Adipocyte (in vitro differentiated cells): ENCODE data around the gene TCERG1.

Experiments
- DNase-seq: peaks from one replicate; pipeline ENCODE4 v3.0.0-alpha.2; 2015; ENCODE audit warnings: low read depth
- H3K27me3 ChIP-seq: replicated peaks from 2 replicates; pipeline ENCODE4 v1.7.0; 2013; ENCODE audit warnings: mild to moderate bottlenecking, low read length, moderate library complexity; ENCODE audit not compliant: control insufficient read depth, insufficient read depth
- H3K36me3 ChIP-seq: 2 replicates; pipeline ENCODE4 v1.7.0; 2013; ENCODE audit warnings: low read length, mild to moderate bottlenecking, moderate library complexity; ENCODE audit not compliant: control insufficient read depth, insufficient read depth, severe bottlenecking
- H3K4me1 ChIP-seq: 2 replicates; pipeline ENCODE4 v1.7.0; 2013; ENCODE audit warnings: mild to moderate bottlenecking, low read length, moderate library complexity; ENCODE audit not compliant: control insufficient read depth, insufficient read depth
- H3K4me3 ChIP-seq: 2 replicates; pipeline ENCODE4 v1.7.0; 2013; ENCODE audit warnings: mild to moderate bottlenecking, low read length, moderate library complexity
- H3K9ac ChIP-seq: 2 replicates; pipeline ENCODE4 v1.7.0; 2013; ENCODE audit warnings: mild to moderate bottlenecking, low read length, moderate library complexity
- H3K9me3 ChIP-seq: 2 replicates; pipeline ENCODE4 v1.7.0; 2013; ENCODE audit warnings: mild to moderate bottlenecking, low read length, moderate library complexity; ENCODE audit not compliant: control insufficient read depth

TCERG1 gene

DNA sequence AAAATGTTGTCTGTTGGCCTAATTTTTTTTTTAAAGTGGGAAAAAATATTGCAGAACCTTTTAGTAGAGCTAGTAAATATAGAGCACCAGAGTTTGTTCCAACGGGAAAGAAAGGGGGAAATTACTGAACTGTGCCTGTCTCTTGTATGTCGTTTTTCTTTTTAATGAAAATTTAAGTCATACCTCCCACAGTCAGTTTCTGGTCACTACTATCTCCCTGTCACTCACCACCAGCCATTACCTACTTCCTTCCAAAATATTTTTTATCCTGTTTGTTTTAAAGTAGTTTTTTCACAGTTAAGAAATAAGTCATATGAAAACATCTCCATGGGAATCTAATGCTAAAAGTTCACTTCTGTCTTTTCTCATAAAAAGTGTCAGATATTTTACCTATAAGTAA, 47.5 kb downstream of the TCERG1 start:
- H3K27me3 ChIP-seq: no peaks in the 10 kb centered on the region
- no peak for DNase-seq
- peaks cover 54% of the 10 kb centered on the region for H3K36me3 ChIP-seq
- H3K4me1 ChIP-seq: no peaks in the 10 kb centered on the region
- no peaks in the 10 kb centered on the region for H3K9me3 ChIP-seq
- H3K9ac ChIP-seq: no peak overlapping the region
- no peak overlapping the region for H3K4me3 ChIP-seq

DNA sequence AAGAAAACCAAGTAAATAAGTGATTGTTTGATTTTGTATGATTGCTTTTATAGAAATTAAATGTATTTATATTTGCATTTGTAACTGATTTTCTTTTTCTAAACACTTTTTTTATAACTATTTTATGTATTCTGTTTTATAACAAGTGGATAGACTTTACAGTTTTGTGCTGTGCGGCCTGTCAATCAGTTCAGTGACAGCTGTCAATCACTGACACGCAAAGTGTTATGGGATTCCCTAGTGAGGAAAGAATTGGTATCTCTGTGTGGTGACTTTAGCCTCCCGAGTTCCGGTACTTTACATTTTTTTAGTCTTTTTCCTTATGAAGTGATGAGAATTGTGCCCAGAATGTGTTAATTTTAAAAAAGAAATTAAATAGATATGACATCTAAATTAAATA, 52.5 kb downstream of the TCERG1 start:
- Histone ChIP-seq H3K9ac (no peak overlapping the region), H3K36me3 (peaks cover 53% of the 10 kb centered on the region), H3K27me3 (no peaks in the 10 kb centered on the region), H3K9me3 (no peaks in the 10 kb centered on the region), H3K4me3 (no peak overlapping the region), H3K4me1 (no peaks in the 10 kb centered on the region)
- no peak for DNase-seq

DNA sequence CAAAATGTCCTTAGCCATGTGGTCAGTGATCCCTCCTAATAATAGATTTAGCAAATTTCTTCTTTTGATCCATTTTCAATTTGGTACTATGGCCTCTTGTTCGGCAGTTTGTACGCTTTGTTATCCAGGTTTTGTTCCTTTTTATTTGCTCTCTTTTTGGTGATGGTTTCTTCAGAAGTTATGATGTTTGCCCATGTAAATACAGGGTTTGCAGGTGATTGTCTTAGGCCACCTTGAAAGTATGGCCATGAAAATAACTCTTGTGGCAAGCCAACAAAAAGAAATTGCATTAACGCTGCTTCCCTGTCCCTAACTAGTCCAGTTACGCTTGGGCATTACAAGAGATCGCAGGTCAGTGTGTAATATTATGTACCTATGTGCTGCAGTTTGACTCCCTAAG, 60.3 kb downstream of the TCERG1 start:
- H3K4me1 ChIP-seq: no peaks in the 10 kb centered on the region
- H3K9me3 ChIP-seq: no peaks in the 10 kb centered on the region
- H3K4me3 ChIP-seq: no peak overlapping the region
- no peaks in the 10 kb centered on the region for H3K27me3 ChIP-seq
- DNase-seq: no peak
- peaks cover 90% of the 10 kb centered on the region for H3K36me3 ChIP-seq
- no peak overlapping the region for H3K9ac ChIP-seq

DNA sequence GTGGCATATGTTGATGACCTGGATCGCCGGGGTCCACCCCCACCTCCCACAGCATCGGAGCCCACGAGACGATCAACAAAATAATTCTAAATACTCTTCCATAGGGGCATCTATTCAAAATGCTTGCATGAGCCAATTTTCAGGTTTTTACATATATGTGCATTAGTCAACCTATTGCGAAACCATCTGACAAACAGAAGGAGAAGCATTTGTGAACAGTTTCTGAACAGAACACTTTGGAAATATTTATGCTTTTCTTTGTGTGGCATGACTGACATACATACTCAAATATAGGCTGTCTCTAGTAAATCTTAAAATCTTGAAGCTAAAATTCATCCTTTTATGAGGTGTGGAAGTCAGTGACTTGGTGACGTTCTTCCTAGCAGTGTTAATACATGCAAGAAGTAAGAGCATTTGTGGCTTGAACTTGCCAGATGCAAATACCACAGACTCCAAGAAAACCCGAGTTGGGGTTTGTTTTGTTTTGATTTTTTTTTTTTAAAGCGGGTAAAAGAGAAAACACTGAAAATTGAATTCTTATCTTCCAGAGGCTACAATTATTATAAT, 63.5 kb downstream of the TCERG1 start:
- DNase-seq: peak; percentile 83

DNA sequence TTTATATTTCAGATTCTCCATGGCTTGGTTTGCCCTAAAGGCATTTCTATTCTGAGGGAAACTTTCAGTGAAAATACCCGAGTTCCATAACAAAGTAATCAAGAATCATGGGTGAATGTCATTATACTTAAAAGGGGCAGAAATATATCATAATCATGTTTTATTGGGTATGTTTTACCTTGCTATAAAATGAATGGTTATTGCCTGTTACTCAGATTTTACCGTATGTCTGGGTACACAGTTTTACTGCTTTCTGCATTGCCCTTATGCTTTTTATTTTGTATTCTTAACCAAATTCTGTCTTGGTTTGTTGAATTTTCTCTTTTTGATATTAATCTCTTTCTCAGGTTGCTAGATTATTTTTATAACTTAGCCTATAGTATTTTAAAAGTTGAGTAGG, 66.3 kb downstream of the TCERG1 start:
- H3K4me1 ChIP-seq: peaks cover 3% of the 10 kb centered on the region
- H3K36me3 ChIP-seq: peaks cover 49% of the 10 kb centered on the region
- no peaks in the 10 kb centered on the region for H3K9me3 ChIP-seq
- no peak overlapping the region for H3K9ac ChIP-seq
- H3K4me3 ChIP-seq: no peak overlapping the region
- DNase-seq: no peak
- H3K27me3 ChIP-seq: no peaks in the 10 kb centered on the region

More for the DNA sequence above, 63.5 kb downstream of the TCERG1 start:
- Histone ChIP-seq H3K9me3 (no peaks in the 10 kb centered on the region), H3K4me3 (no peak overlapping the region), H3K4me1 (peaks cover 3% of the 10 kb centered on the region), H3K36me3 (peaks cover 77% of the 10 kb centered on the region), H3K9ac (no peak overlapping the region), H3K27me3 (no peaks in the 10 kb centered on the region)

DNA sequence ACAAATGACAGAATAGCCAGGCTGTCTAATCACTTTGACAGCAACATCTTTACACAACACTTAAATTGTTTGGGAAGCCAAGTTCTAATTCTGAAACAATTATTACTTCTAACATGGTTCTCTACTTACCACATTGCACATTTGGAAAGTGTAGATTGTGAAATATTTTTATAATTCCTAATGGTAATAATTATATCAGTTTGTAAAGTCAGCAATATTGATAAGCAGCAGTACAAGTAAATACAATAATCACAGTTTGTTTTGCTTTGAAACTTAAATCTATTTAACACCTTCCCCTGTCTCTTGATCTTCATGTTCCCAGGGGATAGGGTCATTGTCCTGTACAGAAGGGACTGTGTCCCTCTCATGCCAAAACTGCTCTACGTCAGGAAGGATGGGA, 67.4 kb downstream of the TCERG1 start:
- Histone ChIP-seq H3K4me3 (no peak overlapping the region), H3K9me3 (no peaks in the 10 kb centered on the region), H3K9ac (no peak overlapping the region)

DNA sequence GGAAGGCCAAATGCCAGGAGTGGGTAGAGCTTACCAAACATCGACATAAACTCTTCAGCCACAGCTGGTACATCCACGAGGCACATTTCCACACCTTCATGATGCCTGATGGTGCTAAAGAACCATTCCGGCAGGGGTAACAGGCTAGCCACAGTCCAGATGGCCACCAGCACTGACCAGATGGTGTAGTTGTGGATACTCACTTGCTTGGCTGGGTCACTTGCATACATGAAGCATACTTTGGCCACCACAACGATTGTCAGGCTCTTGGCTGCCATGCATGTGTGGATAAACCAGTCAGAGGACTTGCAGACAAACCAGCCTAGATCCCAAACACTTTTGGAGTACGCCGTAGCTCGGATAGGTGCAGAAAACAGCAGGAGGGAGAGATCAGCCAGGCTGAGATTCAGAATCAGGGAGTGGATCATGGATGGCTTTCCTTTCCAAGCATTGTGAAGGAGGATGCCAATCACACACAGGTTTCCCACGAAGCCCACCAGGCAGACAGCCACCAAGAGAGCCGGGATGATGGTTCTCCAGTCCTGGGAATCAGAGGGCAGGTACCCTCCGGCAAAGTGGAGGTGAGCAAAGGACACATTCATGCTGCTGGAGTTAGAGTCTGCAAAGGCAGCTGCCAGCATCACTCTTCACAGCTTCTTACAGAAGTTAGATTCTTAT, 68.5 kb downstream of the TCERG1 start:
- Histone ChIP-seq H3K36me3 (peaks cover 27% of the 10 kb centered on the region), H3K4me1 (peaks cover 3% of the 10 kb centered on the region), H3K4me3 (no peak overlapping the region), H3K9ac (no peak overlapping the region), H3K9me3 (no peaks in the 10 kb centered on the region), H3K27me3 (no peaks in the 10 kb centered on the region)
- DNase-seq: no peak

More for the DNA sequence above, 67.4 kb downstream of the TCERG1 start:
- Histone ChIP-seq H3K27me3 (no peaks in the 10 kb centered on the region), H3K36me3 (peaks cover 37% of the 10 kb centered on the region), H3K4me1 (peaks cover 3% of the 10 kb centered on the region)
- DNase-seq: no peak

DNA sequence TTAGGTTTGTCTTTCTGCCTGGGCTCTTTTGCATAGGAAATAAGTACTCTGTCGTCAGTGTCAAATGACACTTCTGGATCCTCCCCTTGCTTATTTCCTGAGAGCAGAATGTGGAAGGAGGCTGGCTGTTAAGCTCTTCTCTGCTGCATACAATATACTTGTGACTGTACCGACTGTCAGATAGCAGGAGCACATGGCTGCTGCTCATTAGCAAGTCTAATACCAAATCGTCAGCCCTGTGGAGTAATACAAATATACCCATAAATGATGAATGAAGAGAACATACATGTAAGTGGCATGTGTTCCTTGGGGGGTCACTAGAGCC, 69.0 kb downstream of the TCERG1 start, which contains the start of gene GPR151:
GPR151 (minus strand) TSS at position 40 of the 325 bp plus-strand sequence. CDS start 77 bp downstream, outside the sequence.
- H3K4me1 ChIP-seq: peaks cover 3% of the 10 kb centered on the region

DNA sequence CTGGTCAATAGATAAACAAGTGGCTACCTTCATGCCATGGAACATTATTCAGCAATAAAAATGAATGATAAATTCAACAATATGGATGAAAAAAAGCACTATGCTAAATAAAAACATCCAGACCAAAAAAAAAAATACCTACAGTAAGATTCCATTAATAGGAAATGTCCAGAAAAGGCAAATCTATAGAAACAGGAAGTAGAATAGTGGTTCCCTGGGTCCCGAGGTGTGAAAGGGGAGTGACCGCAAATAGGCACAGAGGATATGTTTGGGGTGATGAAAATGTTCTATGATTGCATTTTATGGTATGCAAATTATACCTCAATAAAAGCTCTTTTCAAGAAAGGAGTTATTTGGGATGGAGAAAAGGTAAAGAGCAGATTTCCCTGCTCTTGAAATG, 72.4 kb downstream of the TCERG1 start:
- H3K4me3 ChIP-seq: no peak overlapping the region
- H3K9me3 ChIP-seq: no peaks in the 10 kb centered on the region
- H3K4me1 ChIP-seq: no peaks in the 10 kb centered on the region
- no peaks in the 10 kb centered on the region for H3K27me3 ChIP-seq
- H3K9ac ChIP-seq: no peak overlapping the region
- no peak for DNase-seq
- H3K36me3 ChIP-seq: no peaks in the 10 kb centered on the region

More for the DNA sequence above, 69.0 kb downstream of the TCERG1 start, which contains the start of gene GPR151:
- Histone ChIP-seq H3K27me3 (no peaks in the 10 kb centered on the region), H3K36me3 (peaks cover 22% of the 10 kb centered on the region), H3K9me3 (no peaks in the 10 kb centered on the region), H3K9ac (no peak within 1 kb of the TSS), H3K4me3 (no peak within 1 kb of the TSS)
- no peak for DNase-seq

DNA sequence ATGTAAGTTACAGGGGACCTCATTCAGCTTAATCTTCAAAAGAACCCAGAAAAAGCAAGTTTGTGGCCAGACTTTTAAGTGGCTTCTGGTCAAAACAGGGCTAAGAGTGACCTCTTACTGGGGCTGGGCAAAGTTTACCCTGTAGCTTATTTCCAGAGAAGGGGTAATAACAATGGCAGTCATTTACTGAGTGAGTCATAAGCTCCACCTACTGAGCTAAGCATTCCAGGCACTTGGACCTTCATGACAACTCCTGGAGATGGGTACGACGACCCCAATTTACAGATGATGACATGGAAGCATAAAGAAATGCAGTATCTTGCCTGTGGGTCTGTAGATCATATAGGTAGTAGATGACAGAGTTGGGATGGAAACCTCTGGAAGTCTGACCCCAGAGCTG, 73.6 kb downstream of the TCERG1 start:
- Histone ChIP-seq H3K9me3 (no peaks in the 10 kb centered on the region), H3K4me3 (no peak overlapping the region), H3K4me1 (no peaks in the 10 kb centered on the region), H3K27me3 (no peaks in the 10 kb centered on the region), H3K9ac (no peak overlapping the region), H3K36me3 (no peaks in the 10 kb centered on the region)
- DNase-seq: no peak

DNA sequence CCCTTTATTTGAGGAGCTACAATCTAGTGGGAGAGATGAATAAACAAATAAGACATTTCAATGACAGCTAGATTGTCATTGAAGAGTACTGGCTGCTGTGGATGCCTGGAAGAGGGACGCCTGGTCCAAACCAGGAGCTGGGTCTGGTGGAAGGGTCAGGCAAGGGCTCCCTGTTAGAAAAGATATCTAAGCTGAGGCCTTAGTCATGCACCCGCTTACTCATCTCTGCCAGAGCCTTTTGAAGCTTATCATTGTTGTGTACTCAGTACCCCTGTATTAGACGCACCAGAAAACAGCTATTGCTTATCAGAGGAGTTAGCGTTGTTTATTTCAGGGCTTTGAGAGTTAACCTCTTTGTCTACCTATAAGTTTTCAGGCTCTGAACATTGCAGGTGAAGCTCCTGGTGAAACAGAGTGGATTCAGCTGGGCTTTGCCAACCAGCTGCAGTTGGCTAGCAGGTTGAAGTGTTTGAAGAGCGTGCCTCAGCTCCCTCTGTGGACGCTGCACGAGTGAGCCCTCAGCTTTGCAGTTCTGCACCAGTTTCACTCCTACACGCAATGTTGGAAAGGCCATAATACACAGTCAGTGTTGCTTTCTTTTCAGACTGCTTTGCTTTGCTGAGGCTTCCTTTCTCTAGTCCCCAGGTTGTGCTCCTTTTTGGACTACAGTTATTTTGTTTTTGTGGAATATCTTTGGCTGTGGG, 74.4 kb downstream of the TCERG1 start:
- H3K4me1 ChIP-seq: no peaks in the 10 kb centered on the region
- H3K9me3 ChIP-seq: no peaks in the 10 kb centered on the region
- H3K4me3 ChIP-seq: no peak overlapping the region

More for the DNA sequence above, 74.4 kb downstream of the TCERG1 start:
- Histone ChIP-seq H3K9ac (no peak overlapping the region), H3K27me3 (no peaks in the 10 kb centered on the region), H3K36me3 (no peaks in the 10 kb centered on the region)
- no peak for DNase-seq
